Endothelial cell of umbilical vein (primary cell): ENCODE results near the gene PTOV1. TPM values are rescaled to one million over a fixed set of nuclear protein-coding genes. Genes with fewer than 3 reads are reported as not detected.

Experiments used
- microRNA-seq: library from miRNA; unstranded; fragments of <30 nt; microRNA quantifications from one replicate; pipeline ENCODE4 v1.2.0, GENCODE V29; 2021; ENCODE audit warnings: borderline number of aligned reads, borderline replicate concordance
- polyA plus RNA-seq, 4 experiments: library from polyadenylated mRNA; depleted of rRNA in 3 of 4; stranded (reverse) in 3 of 4; unstranded in 1 of 4; fragments of >200 nt; gene quantifications; 2 replicates each; pipeline versions ENCODE4 v1.2.1 to v1.2.3, GENCODE V29; 2011 to 2012; ENCODE audit warnings: missing spikeins in 1 of 4
- small RNA-seq: library from RNA; depleted of rRNA; stranded (forward); fragments of <200 nt; gene quantifications from one replicate; pipeline ENCODE3, GENCODE V24; 2012; ENCODE audit warnings: low replicate concordance, low read depth; ENCODE audit not compliant: insufficient read depth, insufficient read length
- total RNA-seq: library from RNA; stranded (reverse); gene quantifications from 2 replicates; pipeline ENCODE4 v1.2.3, GENCODE V29; 2021

PTOV1 gene
- total and polyA plus RNA-seq, 2 donors (not counting 3 experiments of a cell fraction or from before 2014, with no cell fraction given): 116 to 184 TPM

Small RNA genes within 50 kb of the gene (microRNA-seq; reads per million reads assigned to microRNA genes)
- gene MIR4749 (2.3 reads per million), gene MIR4750 (not detected), gene MIR6800 (not detected)

Small RNA genes within 50 kb of the gene (small RNA-seq; reads per million reads assigned to genes)
- gene MIR4749: not detected

Other genes starting within 250 kb of the PTOV1 start
- gene RRAS, start 211.0 kb upstream of the PTOV1 start, total RNA-seq: 84.8 and 89.5 TPM in 2 replicates
- gene RRAS, start 211.0 kb upstream of the PTOV1 start, polyA plus RNA-seq: 250 and 329 TPM in 2 replicates
- gene SCAF1, start 208.9 kb upstream of the PTOV1 start, total RNA-seq: 75.8 and 83.8 TPM in 2 replicates
- 9.6 and 13.3 TPM in 2 replicates for gene SCAF1, start 208.9 kb upstream of the PTOV1 start, polyA plus RNA-seq
- 73.5 and 79.1 TPM in 2 replicates for gene IRF3, start 185.3 kb upstream of the PTOV1 start, total RNA-seq
- gene IRF3, start 185.3 kb upstream of the PTOV1 start, polyA plus RNA-seq: 64.8 and 92.1 TPM in 2 replicates
- gene BCL2L12, start 185.2 kb upstream of the PTOV1 start, total RNA-seq: 52.4 and 58.5 TPM in 2 replicates
- 49.8 and 62.2 TPM in 2 replicates for gene BCL2L12, start 185.2 kb upstream of the PTOV1 start, polyA plus RNA-seq
- gene PRMT1, start 173.9 kb upstream of the PTOV1 start, total RNA-seq: 234 and 242 TPM in 2 replicates
- gene PRMT1, start 173.9 kb upstream of the PTOV1 start, polyA plus RNA-seq: 542 and 599 TPM in 2 replicates
- 3.3 and 4.4 TPM in 2 replicates for gene ADM5, start 161.6 kb upstream of the PTOV1 start, total RNA-seq
- 3.3 and 4.5 TPM in 2 replicates for gene ADM5, start 161.6 kb upstream of the PTOV1 start, polyA plus RNA-seq
- gene CPT1C, start 160.0 kb upstream of the PTOV1 start, total RNA-seq: 24.7 and 45.7 TPM in 2 replicates
- gene CPT1C, start 160.0 kb upstream of the PTOV1 start, polyA plus RNA-seq: 80.8 and 88.3 TPM in 2 replicates
- gene TSKS, start 87.9 kb upstream of the PTOV1 start, total RNA-seq: not detected in 2 replicates
- 0.03 TPM in 1 of 2 replicates, not detected in the other for gene TSKS, start 87.9 kb upstream of the PTOV1 start, polyA plus RNA-seq
- 108 TPM in 2 replicates for gene AP2A1, start 84.2 kb upstream of the PTOV1 start, total RNA-seq
- 113 and 114 TPM in 2 replicates for gene AP2A1, start 84.2 kb upstream of the PTOV1 start, polyA plus RNA-seq
- 14.0 and 15.3 TPM in 2 replicates for gene FUZ, start 37.9 kb upstream of the PTOV1 start, total RNA-seq
- 12.3 and 14.5 TPM in 2 replicates for gene FUZ, start 37.9 kb upstream of the PTOV1 start, polyA plus RNA-seq
- 55.8 and 62.9 TPM in 2 replicates for gene MED25, start 32.9 kb upstream of the PTOV1 start, total RNA-seq
- 28.3 and 31.7 TPM in 2 replicates for gene MED25, start 32.9 kb upstream of the PTOV1 start, polyA plus RNA-seq
- gene PNKP, start 16.4 kb downstream of the PTOV1 start, total RNA-seq: 112 and 114 TPM in 2 replicates
- gene PNKP, start 16.4 kb downstream of the PTOV1 start, polyA plus RNA-seq: 39.4 and 48.4 TPM in 2 replicates
- gene AKT1S1, start 26.2 kb downstream of the PTOV1 start, total RNA-seq: 61.9 and 64.2 TPM in 2 replicates
- 68.3 and 76.8 TPM in 2 replicates for gene AKT1S1, start 26.2 kb downstream of the PTOV1 start, polyA plus RNA-seq
- gene TBC1D17, start 26.5 kb downstream of the PTOV1 start, total RNA-seq: 36.1 and 39.3 TPM in 2 replicates
- gene TBC1D17, start 26.5 kb downstream of the PTOV1 start, polyA plus RNA-seq: 34.2 and 37.4 TPM in 2 replicates
- 5.6 and 9.1 TPM in 2 replicates for gene IL4I1, start 45.7 kb downstream of the PTOV1 start, total RNA-seq
- 5.0 and 7.4 TPM in 2 replicates for gene IL4I1, start 45.7 kb downstream of the PTOV1 start, polyA plus RNA-seq
- 38.0 and 46.0 TPM in 2 replicates for gene ATF5, start 78.0 kb downstream of the PTOV1 start, total RNA-seq
- gene ATF5, start 78.0 kb downstream of the PTOV1 start, polyA plus RNA-seq: 23.2 and 30.4 TPM in 2 replicates
- 83.2 and 93.7 TPM in 2 replicates for gene NUP62, start 78.3 kb downstream of the PTOV1 start, total RNA-seq
- 28.8 and 32.0 TPM in 2 replicates for gene NUP62, start 78.3 kb downstream of the PTOV1 start, polyA plus RNA-seq
- gene SIGLEC11, start 110.0 kb downstream of the PTOV1 start, total RNA-seq: not detected in 2 replicates
- not detected in 2 replicates for gene SIGLEC11, start 110.0 kb downstream of the PTOV1 start, polyA plus RNA-seq
- 36.0 and 37.4 TPM in 2 replicates for gene VRK3, start 174.2 kb downstream of the PTOV1 start, total RNA-seq
- gene VRK3, start 174.2 kb downstream of the PTOV1 start, polyA plus RNA-seq: 14.6 and 20.4 TPM in 2 replicates
- 8.1 and 8.7 TPM in 2 replicates for gene ZNF473, start 174.8 kb downstream of the PTOV1 start, total RNA-seq
- 3.0 and 3.8 TPM in 2 replicates for gene ZNF473, start 174.8 kb downstream of the PTOV1 start, polyA plus RNA-seq